MM.1S (cell line): Measurements from ENCODE around the gene FBXO47.

Experiments
- DNase-seq: peaks from one replicate; pipeline ENCODE4 v3.0.0-alpha.2; 2015
- H2AFZ ChIP-seq: fragments of 300-600 bp; sonication (generic); 2 replicates; pipeline ENCODE4 v1.6.0; 2016; ENCODE audit warnings: antibody characterized with exemption, low read length
- H3F3A ChIP-seq: fragments of 300-600 bp; sonication (generic); 2 replicates; pipeline ENCODE4 v1.6.1; 2016; ENCODE audit warnings: mild to moderate bottlenecking, antibody characterized with exemption, low read length, moderate library complexity, mixed read lengths; ENCODE audit not compliant: insufficient read depth
- H3K27ac ChIP-seq: fragments of 300-600 bp; sonication (generic); 2 replicates; pipeline ENCODE4 v1.5.1; 2016; ENCODE audit warnings: mild to moderate bottlenecking, low read length
- H3K27me3 ChIP-seq: fragments of 300-600 bp; sonication (generic); replicated peaks from 2 replicates; pipeline ENCODE4 v1.6.0; 2016; ENCODE audit warnings: low read length; ENCODE audit not compliant: insufficient read depth
- H3K36me3 ChIP-seq: fragments of 300-600 bp; sonication (generic); replicated peaks from 2 replicates; pipeline ENCODE4 v1.6.1; 2016; ENCODE audit warnings: mild to moderate bottlenecking, low read length, mixed read lengths; ENCODE audit not compliant: insufficient read depth
- H3K4me1 ChIP-seq: fragments of 300-600 bp; sonication (generic); 2 replicates; pipeline ENCODE4 v1.6.1; 2016; ENCODE audit warnings: low read length, mixed read lengths
- H3K4me2 ChIP-seq: fragments of 300-600 bp; sonication (generic); 2 replicates; pipeline ENCODE4 v1.6.0; 2016; ENCODE audit warnings: low read depth, low read length
- H3K4me3 ChIP-seq: fragments of 300-600 bp; sonication (generic); 2 replicates; pipeline ENCODE4 v1.5.1; 2016; ENCODE audit warnings: low read length, mixed read lengths
- H3K79me2 ChIP-seq: fragments of 300-600 bp; sonication (generic); 2 replicates; pipeline ENCODE4 v1.6.1; 2016; ENCODE audit warnings: mixed run types, low read length, mixed read lengths
- H3K9ac ChIP-seq: fragments of 300-600 bp; sonication (generic); 2 replicates; pipeline ENCODE4 v1.6.1; 2016; ENCODE audit warnings: low read length, mixed read lengths
- H3K9me2 ChIP-seq: fragments of 300-600 bp; sonication (generic); replicated peaks from 2 replicates; pipeline ENCODE4 v1.6.1; 2016; ENCODE audit warnings: mild to moderate bottlenecking, low read length, mixed read lengths; ENCODE audit not compliant: insufficient read depth
- H3K9me3 ChIP-seq: fragments of 300-600 bp; sonication (generic); replicated peaks from 2 replicates; pipeline ENCODE4 v1.6.1; 2016; ENCODE audit warnings: mild to moderate bottlenecking, low read length, mixed read lengths; ENCODE audit not compliant: insufficient read depth
- H4K20me1 ChIP-seq: fragments of 300-600 bp; sonication (generic); 2 replicates; pipeline ENCODE4 v1.6.1; 2016; ENCODE audit warnings: mild to moderate bottlenecking, low read length, moderate library complexity, mixed read lengths; ENCODE audit not compliant: insufficient read depth
- CTCF ChIP-seq: fragments of 300-600 bp; sonication (generic); IDR thresholded peaks from 2 replicates; pipeline ENCODE4 v1.5.1; 2016; ENCODE audit warnings: antibody characterized with exemption, low read length, mixed read lengths
- EZH2 ChIP-seq: fragments of 300-600 bp; sonication (generic); optimal IDR thresholded peaks from 2 replicates; pipeline ENCODE3; 2017; ENCODE audit warnings: low read depth, mild to moderate bottlenecking, antibody characterized with exemption, low read length, mixed read lengths
- EZH2phosphoT487 ChIP-seq: fragments of 300-600 bp; sonication (generic); IDR thresholded peaks from 2 replicates; pipeline ENCODE4 v1.6.1; 2018; ENCODE audit warnings: antibody characterized with exemption, low read length

FBXO47 gene

GRCh38 chr17:38907930-38908675 is 59.1 kb downstream of the FBXO47 start:
- TF ChIP-seq EZH2 (no peak), CTCF (no peak), EZH2phosphoT487 (no peak)
- H3K36me3 ChIP-seq, result no peaks in the 10 kb centered on the region
- H3K4me3 ChIP-seq, result no peak overlapping the region
- H2AFZ ChIP-seq, result no peak overlapping the region
- H3K9me3 ChIP-seq, result no peaks in the 10 kb centered on the region
- H3K27ac ChIP-seq, result no peak overlapping the region
- H4K20me1 ChIP-seq, result no peaks in the 10 kb centered on the region
- H3K4me1 ChIP-seq, result no peaks in the 10 kb centered on the region
- no peaks in the 10 kb centered on the region for H3K9me2 ChIP-seq
- H3K4me2 ChIP-seq, result no peak overlapping the region
- H3K9ac ChIP-seq, result no peak overlapping the region
- no peak for DNase-seq
- no peaks in the 10 kb centered on the region for H3F3A ChIP-seq
- H3K27me3 ChIP-seq, result no peaks in the 10 kb centered on the region
- H3K79me2 ChIP-seq, result peaks cover 67% of the 10 kb centered on the region

GRCh38 chr17:38906460-38907228 is 60.6 kb downstream of the FBXO47 start:
- Histone ChIP-seq H3F3A (no peaks in the 10 kb centered on the region), H3K27me3 (no peaks in the 10 kb centered on the region), H3K4me2 (no peak overlapping the region), H3K27ac (no peak overlapping the region), H2AFZ (no peak overlapping the region), H3K4me3 (no peak overlapping the region), H3K9ac (no peak overlapping the region), H3K4me1 (no peaks in the 10 kb centered on the region), H3K9me2 (no peaks in the 10 kb centered on the region), H3K79me2 (peaks cover 70% of the 10 kb centered on the region), H3K36me3 (no peaks in the 10 kb centered on the region), H4K20me1 (no peaks in the 10 kb centered on the region), H3K9me3 (no peaks in the 10 kb centered on the region)
- TF ChIP-seq CTCF, result no peak
- TF ChIP-seq EZH2, result no peak
- DNase-seq, result no peak

DNA sequence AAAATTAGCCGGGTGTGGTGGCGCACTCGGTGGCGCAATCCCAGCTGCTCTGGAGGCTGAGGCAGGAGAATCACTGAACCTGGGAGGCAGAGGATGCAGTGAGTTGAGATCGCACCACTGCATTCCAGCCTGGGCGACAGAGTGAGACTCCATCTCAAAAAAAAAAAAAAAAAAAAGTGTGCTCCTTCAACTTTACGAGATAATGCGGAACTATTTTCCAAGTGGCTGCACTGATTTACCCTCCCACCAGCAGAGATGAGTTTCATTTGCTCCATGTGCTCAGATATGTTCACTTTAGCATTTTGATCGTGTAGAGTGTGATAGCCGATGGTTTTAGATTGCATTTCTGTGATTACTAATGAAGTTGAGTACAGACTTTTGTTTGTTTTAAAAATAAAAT is 61.8 kb downstream of the FBXO47 start:
- no peaks in the 10 kb centered on the region for H3K36me3 ChIP-seq
- H3F3A ChIP-seq, result no peaks in the 10 kb centered on the region
- no peaks in the 10 kb centered on the region for H3K27me3 ChIP-seq
- no peak for TF ChIP-seq CTCF
- TF ChIP-seq EZH2, result no peak
- TF ChIP-seq EZH2phosphoT487, result no peak
- no peaks in the 10 kb centered on the region for H4K20me1 ChIP-seq
- H3K4me3 ChIP-seq, result no peak overlapping the region
- no peaks in the 10 kb centered on the region for H3K9me3 ChIP-seq
- no peak overlapping the region for H2AFZ ChIP-seq
- no peaks in the 10 kb centered on the region for H3K4me1 ChIP-seq
- H3K27ac ChIP-seq, result no peak overlapping the region
- peaks cover 77% of the 10 kb centered on the region for H3K79me2 ChIP-seq
- no peak for DNase-seq
- H3K4me2 ChIP-seq, result no peak overlapping the region
- no peaks in the 10 kb centered on the region for H3K9me2 ChIP-seq
- no peak overlapping the region for H3K9ac ChIP-seq
